SKM-1 treated with dmso at 0.1 percent for 144 hours (cell line): Measurements from ENCODE around the gene PRMT2.
"Not testable (repeated sequence)": the region's sequence is repeated elsewhere in the genome, so short reads cannot be mapped to it uniquely, and the experiment has no call there.

ENCODE experiments used
- DNase-seq: peaks from one replicate; lab custom pipeline; 2025; ENCODE audit not compliant: unreplicated experiment; lab: John Stamatoyannopoulos, UW

PRMT2 gene

GRCh38 chr21:46617267-46618051 is 18.0 kb upstream of the PRMT2 start:
- DNase-seq, result no peak

GRCh38 chr21:46618738-46619379 is 16.6 kb upstream of the PRMT2 start:
- DNase-seq, result no peak

- DNase-seq, result no peak
Observed at GRCh38 chr21:46619846-46620245, 15.6 kb upstream of the PRMT2 start.

GRCh38 chr21:46620846-46621245 is 14.6 kb upstream of the PRMT2 start:
- no peak for DNase-seq

- no peak for DNase-seq
Observed at GRCh38 chr21:46621457-46622182, 13.9 kb upstream of the PRMT2 start.

GRCh38 chr21:46622226-46622625 is 13.2 kb upstream of the PRMT2 start:
- DNase-seq, result peak; percentile 96

- no peak for DNase-seq
Observed at GRCh38 chr21:46624050-46624449, 11.4 kb upstream of the PRMT2 start.

GRCh38 chr21:46625759-46626158 is 9.7 kb upstream of the PRMT2 start:
- DNase-seq, result no peak

- no peak for DNase-seq
Observed at GRCh38 chr21:46626536-46626935, 8.9 kb upstream of the PRMT2 start.

- DNase-seq, result peak; percentile 43
Observed at GRCh38 chr21:46626975-46627501, 8.4 kb upstream of the PRMT2 start.

- no peak for DNase-seq
Observed at GRCh38 chr21:46627726-46628125, 7.7 kb upstream of the PRMT2 start.

- no peak for DNase-seq
Observed at GRCh38 chr21:46628868-46629267, 6.6 kb upstream of the PRMT2 start.

GRCh38 chr21:46630915-46631314 is 4.6 kb upstream of the PRMT2 start:
- DNase-seq, result not testable (repeated sequence)

- no peak for DNase-seq
Observed at GRCh38 chr21:46633566-46633965, 1.9 kb upstream of the PRMT2 start.

GRCh38 chr21:46634427-46634826 is 1.0 kb upstream of the PRMT2 start:
- DNase-seq, result no peak

GRCh38 chr21:46634966-46635323 is 529 bp upstream of the PRMT2 start:
- DNase-seq, result peak; percentile 78

- no peak for DNase-seq
Observed at GRCh38 chr21:46636181-46636512, 673 bp downstream of the PRMT2 start.

GRCh38 chr21:46636550-46637285 is 1.2 kb downstream of the PRMT2 start:
- DNase-seq, result no peak

GRCh38 chr21:46637952-46638746 is 2.7 kb downstream of the PRMT2 start:
- DNase-seq, result no peak
